ENCODE measurements around the gene ERICH4.

- no peak for TF ChIP-seq ATAD3A (CRISPR knock-in tag; IDR thresholded peaks at IDR 0.05)
- no peak for TF ChIP-seq CTCF (CRISPR knock-in tag; IDR thresholded peaks at IDR 0.05)
- no peak for TF ChIP-seq ZBTB33 (CRISPR knock-in tag; IDR thresholded peaks at IDR 0.05)
- TF ChIP-seq ZNF496 (CRISPR knock-in tag; IDR thresholded peaks at IDR 0.05; ENCODE audit: insufficient replicate concordance), result no peak
- TF ChIP-seq ZNF709 (CRISPR knock-in tag; IDR thresholded peaks at IDR 0.05), result no peak
- TF ChIP-seq ZBED4 (CRISPR knock-in tag; IDR thresholded peaks at IDR 0.05; ENCODE audit: borderline replicate concordance), result no peak
- no peak for TF ChIP-seq POLR2A (IDR thresholded peaks at IDR 0.05; ENCODE audit: insufficient read depth in 1 of 2, low read depth in 2 of 2, low read length in 2 of 2)
- TF ChIP-seq TCF7 (IDR thresholded peaks at IDR 0.05; ENCODE audit: low read depth), result no peak
- no peak for TF ChIP-seq HNRNPL (IDR thresholded peaks at IDR 0.05; ENCODE audit: low read depth, low read length)
- TF ChIP-seq EP300 (IDR thresholded peaks at IDR 0.05; ENCODE audit: low read depth in 2 of 2, low read length in 2 of 2), result no peak
- no peak for TF ChIP-seq EP300 (CRISPR knock-in tag; IDR thresholded peaks at IDR 0.05; ENCODE audit: borderline replicate concordance)
- no peak for TF ChIP-seq ZNF337 (CRISPR knock-in tag; IDR thresholded peaks at IDR 0.05; ENCODE audit: borderline replicate concordance, low read depth)
- no peak for TF ChIP-seq RNF219 (CRISPR knock-in tag; IDR thresholded peaks at IDR 0.05)
- no peak for TF ChIP-seq ZNF609 (CRISPR knock-in tag; IDR thresholded peaks at IDR 0.05; ENCODE audit: borderline replicate concordance)
- TF ChIP-seq ZSCAN30 (CRISPR knock-in tag; IDR thresholded peaks at IDR 0.05), result no peak
These were observed 978 bp downstream of the ERICH4 start for GRCh38 chr19:41443813-41444455.

Measured in HepG2 (cell line).